Measurements from ENCODE around the gene HNF4A.
"Not testable (repeated sequence)": the region's sequence is repeated elsewhere in the genome, so short reads cannot be mapped to it uniquely, and the experiment has no call there.

HNF4A gene
- 0 reads per million in 2 experiments for total RNA-seq

GRCh38 chr20:44355498-44356352, at the start of gene HNF4A:
Gene HNF4A (plus strand): TSS chr20:44355699. CDS start chr20:44355805, 106 bp downstream.
- DNase-seq (ENCODE audit: low read depth): no peak

GRCh38 chr20:44306927-44307326, 48.6 kb upstream of the HNF4A start:
- DNase-seq (ENCODE audit: low read depth): no peak

GRCh38 chr20:44309763-44310663, 45.5 kb upstream of the HNF4A start:
- no peak for DNase-seq (ENCODE audit: low read depth)

GRCh38 chr20:44310664-44311639, 44.5 kb upstream of the HNF4A start, which contains the start of gene FITM2:
Gene FITM2 (minus strand): TSS chr20:44311202. CDS start chr20:44311148, 54 bp downstream.
- peak; percentile 98 for DNase-seq (ENCODE audit: low read depth)

- DNase-seq (ENCODE audit: low read depth): no peak
Observed at GRCh38 chr20:44314870-44315269, 40.6 kb upstream of the HNF4A start.

GRCh38 chr20:44319839-44320422, 35.6 kb upstream of the HNF4A start:
- DNase-seq (ENCODE audit: low read depth): no peak

GRCh38 chr20:44324343-44324742, 31.2 kb upstream of the HNF4A start:
- DNase-seq (ENCODE audit: low read depth): no peak

GRCh38 chr20:44326391-44327159, 28.9 kb upstream of the HNF4A start:
- DNase-seq (ENCODE audit: low read depth): no peak

GRCh38 chr20:44327748-44328147, 27.8 kb upstream of the HNF4A start:
- DNase-seq (ENCODE audit: low read depth): not testable (repeated sequence)

- DNase-seq (ENCODE audit: low read depth): no peak
Observed at GRCh38 chr20:44328428-44328827, 27.1 kb upstream of the HNF4A start.

- DNase-seq (ENCODE audit: low read depth): no peak
Observed at GRCh38 chr20:44331201-44331600, 24.3 kb upstream of the HNF4A start.

- DNase-seq (ENCODE audit: low read depth): no peak
Observed at GRCh38 chr20:44334306-44334705, 21.2 kb upstream of the HNF4A start.

GRCh38 chr20:44334709-44335108, 20.8 kb upstream of the HNF4A start:
- DNase-seq (ENCODE audit: low read depth): no peak

- no peak for DNase-seq (ENCODE audit: low read depth)
Observed at GRCh38 chr20:44335675-44336074, 19.8 kb upstream of the HNF4A start.

- DNase-seq (ENCODE audit: low read depth): no peak
Observed at GRCh38 chr20:44336086-44336485, 19.4 kb upstream of the HNF4A start.

- no peak for DNase-seq (ENCODE audit: low read depth)
Observed at GRCh38 chr20:44336725-44337380, 18.6 kb upstream of the HNF4A start, which contains the start of gene R3HDML. Gene R3HDML (plus strand): TSS chr20:44337043. CDS start chr20:44337158, 115 bp downstream.

- DNase-seq (ENCODE audit: low read depth): no peak
Observed at GRCh38 chr20:44342248-44342647, 13.3 kb upstream of the HNF4A start.

GRCh38 chr20:44343162-44343675, 12.3 kb upstream of the HNF4A start:
- DNase-seq (ENCODE audit: low read depth): no peak

- no peak for DNase-seq (ENCODE audit: low read depth)
Observed at GRCh38 chr20:44344723-44345122, 10.8 kb upstream of the HNF4A start.
